ENCODE results near the gene ZNF787.

The ZNF787 gene

GRCh38 chr19:56088497-56089215 lies 32.4 kb downstream of the ZNF787 start:
- H3K27ac ChIP-seq, result no peak overlapping the region
- TF ChIP-seq ZFX (IDR thresholded peaks at IDR 0.05), result no peak
- TF ChIP-seq CTCF (conservative IDR thresholded peaks at IDR 0.05), result no peak

- TF ChIP-seq CTCF (conservative IDR thresholded peaks at IDR 0.05) (no peak), ZFX (IDR thresholded peaks at IDR 0.05) (no peak)
- H3K27ac ChIP-seq, result no peak overlapping the region
Observed at GRCh38 chr19:56087647-56088496, 33.2 kb downstream of the ZNF787 start.

GRCh38 chr19:56086671-56087430 lies 34.2 kb downstream of the ZNF787 start:
- no peak for TF ChIP-seq ZFX (IDR thresholded peaks at IDR 0.05)
- TF ChIP-seq CTCF (conservative IDR thresholded peaks at IDR 0.05), result no peak
- no peak overlapping the region for H3K27ac ChIP-seq

- no peak for TF ChIP-seq CTCF (conservative IDR thresholded peaks at IDR 0.05)
- no peak for TF ChIP-seq ZFX (IDR thresholded peaks at IDR 0.05)
- no peak overlapping the region for H3K27ac ChIP-seq
Observed at GRCh38 chr19:56085571-56086275, 35.4 kb downstream of the ZNF787 start.

GRCh38 chr19:56084835-56085536 lies 36.1 kb downstream of the ZNF787 start:
- H3K27ac ChIP-seq, result no peak overlapping the region
- TF ChIP-seq ZFX (IDR thresholded peaks at IDR 0.05) (no peak), CTCF (conservative IDR thresholded peaks at IDR 0.05) (no peak)

- TF ChIP-seq CTCF (conservative IDR thresholded peaks at IDR 0.05), result no peak
- TF ChIP-seq ZFX (IDR thresholded peaks at IDR 0.05), result no peak
- H3K27ac ChIP-seq, result no peak overlapping the region
Observed at GRCh38 chr19:56083668-56084067, 37.4 kb downstream of the ZNF787 start.

Data from C4-2B (cell line).